ENCODE data around the gene ZFHX2. TPM values are rescaled to one million over a fixed set of nuclear protein-coding genes. Genes with fewer than 3 reads are reported as not detected.
A peak's percentile ranks its signal among the peaks of the same experiment; 100 is the strongest.

ZFHX2 gene
- total and polyA plus RNA-seq, 4 experiments from 2014 or later, result 0.35 to 0.36 TPM; not detected in 2

- Mint-ChIP-seq H3K4me1 (peaks cover 10 to 29% (median 14%) of the 10 kb centered on the region in 4 donors), H3K27me3 (peaks cover 29 to 38% of the 10 kb centered on the region in 2 donors), H3K27ac (no peak overlapping the region), H3K36me3 (no peaks in the 10 kb centered on the region), H3K9me3 (no peaks in the 10 kb centered on the region), H3K4me3 (no peak overlapping the region)
- no peak for DNase-seq
- Histone ChIP-seq H3K36me3 (ENCODE audit: insufficient read depth, low read length) (no peaks in the 10 kb centered on the region), H3K27ac (ENCODE audit: low read depth, low read length) (no peak overlapping the region), H3K9me3 (ENCODE audit: control insufficient read depth in 1 of 2, low read length in 2 of 2) (no peaks in the 10 kb centered on the region), H3K27me3 (ENCODE audit: insufficient read depth, low read length) (peaks cover 14% of the 10 kb centered on the region), H3K4me3 (ENCODE audit: low read length in 2 of 2) (no peak overlapping the region), H3K4me1 (ENCODE audit: insufficient read depth, low read length) (peaks cover 12% of the 10 kb centered on the region)
- ChIA-PET CTCF (ENCODE audit: partially characterized antibody) (no interaction called here), POLR2A (ENCODE audit: partially characterized antibody) (no interaction called here)
- intact Hi-C loops (cut with micrococcal nuclease), result no loop called here
Observed at GRCh38 chr14:23579739-23580138, 28.2 kb upstream of the ZFHX2 start.

GRCh38 chr14:23579311-23579630, 27.7 kb upstream of the ZFHX2 start:
- POLR2A ChIA-PET (ENCODE audit: partially characterized antibody), result interaction anchor here (1.4 kb wide), 1 partner anchor 11 kb away, joined by 3 read pairs; no protein-coding TSS in a partner anchor
- Histone ChIP-seq H3K27me3 (ENCODE audit: insufficient read depth, low read length) (peaks cover 14% of the 10 kb centered on the region), H3K9me3 (ENCODE audit: control insufficient read depth in 1 of 2, low read length in 2 of 2) (no peaks in the 10 kb centered on the region), H3K4me1 (ENCODE audit: insufficient read depth, low read length) (peaks cover 12% of the 10 kb centered on the region), H3K4me3 (ENCODE audit: low read length in 2 of 2) (no peak overlapping the region), H3K27ac (ENCODE audit: low read depth, low read length) (no peak overlapping the region), H3K36me3 (ENCODE audit: insufficient read depth, low read length) (no peaks in the 10 kb centered on the region)
- peaks cover 10 to 29% (median 14%) of the 10 kb centered on the region in 4 donors for H3K4me1 Mint-ChIP-seq
- H3K36me3 Mint-ChIP-seq, result no peaks in the 10 kb centered on the region
- no peak for DNase-seq
- H3K27me3 Mint-ChIP-seq, result peaks cover 29 to 39% of the 10 kb centered on the region in 2 donors
- intact Hi-C loops (cut with micrococcal nuclease), result no loop called here
- H3K27ac Mint-ChIP-seq, result no peak overlapping the region
- H3K4me3 Mint-ChIP-seq, result peak overlapping the region in 1 of 8 donors; percentile 44
- H3K9me3 Mint-ChIP-seq, result no peaks in the 10 kb centered on the region
- CTCF ChIA-PET (ENCODE audit: partially characterized antibody), result no interaction called here

- Mint-ChIP-seq H3K4me1 (peaks cover 10 to 29% (median 14%) of the 10 kb centered on the region in 4 donors), H3K4me3 (peak within 1 kb of the TSS in 6 of 8 donors; percentile 21 to 54 (median 45)), H3K36me3 (no peaks in the 10 kb centered on the region), H3K9me3 (no peaks in the 10 kb centered on the region), H3K27ac (peak within 1 kb of the TSS in 1 of 7 donors; percentile 15), H3K27me3 (peaks cover 29 to 37% of the 10 kb centered on the region in 2 donors)
- Histone ChIP-seq H3K4me1 (ENCODE audit: insufficient read depth, low read length) (peaks cover 12% of the 10 kb centered on the region), H3K9me3 (ENCODE audit: control insufficient read depth in 1 of 2, low read length in 2 of 2) (no peaks in the 10 kb centered on the region), H3K27me3 (ENCODE audit: insufficient read depth, low read length) (peaks cover 14% of the 10 kb centered on the region), H3K27ac (ENCODE audit: low read depth, low read length) (no peak within 1 kb of the TSS), H3K4me3 (ENCODE audit: low read length in 2 of 2) (no peak within 1 kb of the TSS), H3K36me3 (ENCODE audit: insufficient read depth, low read length) (no peaks in the 10 kb centered on the region)
- intact Hi-C loops (cut with micrococcal nuclease), result no loop called here
- DNase-seq, result no peak
- POLR2A ChIA-PET (ENCODE audit: partially characterized antibody), result interaction anchor here (1.4 kb wide), 1 partner anchor 10 kb away, joined by 3 read pairs; no protein-coding TSS in a partner anchor
- CTCF ChIA-PET (ENCODE audit: partially characterized antibody), result no interaction called here
Observed at GRCh38 chr14:23578560-23579310, 27.2 kb upstream of the ZFHX2 start, which contains the start of gene JPH4. JPH4 (minus strand) TSS chr14:23578790; CDS start chr14:23577453, 1,337 bp downstream.

GRCh38 chr14:23577710-23578392, 26.3 kb upstream of the ZFHX2 start:
- Histone ChIP-seq H3K4me1 (ENCODE audit: insufficient read depth, low read length) (peaks cover 12% of the 10 kb centered on the region), H3K36me3 (ENCODE audit: insufficient read depth, low read length) (no peaks in the 10 kb centered on the region), H3K27me3 (ENCODE audit: insufficient read depth, low read length) (peaks cover 14% of the 10 kb centered on the region), H3K4me3 (ENCODE audit: low read length in 2 of 2) (no peak overlapping the region), H3K9me3 (ENCODE audit: control insufficient read depth in 1 of 2, low read length in 2 of 2) (no peaks in the 10 kb centered on the region), H3K27ac (ENCODE audit: low read depth, low read length) (no peak overlapping the region)
- Mint-ChIP-seq H3K4me3 (peak overlapping the region in 2 of 8 donors; percentile 21 to 44), H3K4me1 (peaks cover 10 to 29% (median 14%) of the 10 kb centered on the region in 4 donors), H3K27ac (no peak overlapping the region), H3K36me3 (no peaks in the 10 kb centered on the region), H3K27me3 (peaks cover 28 to 40% of the 10 kb centered on the region in 2 donors), H3K9me3 (no peaks in the 10 kb centered on the region)
- ChIA-PET CTCF (ENCODE audit: partially characterized antibody) (no interaction called here), POLR2A (ENCODE audit: partially characterized antibody) (interaction anchor here (1.4 kb wide), 1 partner anchor 9 kb away, joined by 3 read pairs; no protein-coding TSS in a partner anchor)
- intact Hi-C loops (cut with micrococcal nuclease), result no loop called here
- no peak for DNase-seq

- DNase-seq, result no peak
- H3K27ac Mint-ChIP-seq, result no peak overlapping the region
- CTCF ChIA-PET (ENCODE audit: partially characterized antibody), result no interaction called here
Observed at GRCh38 chr14:23577004-23577681, 25.6 kb upstream of the ZFHX2 start.

GRCh38 chr14:23573384-23574015, 21.9 kb upstream of the ZFHX2 start:
- Histone ChIP-seq H3K4me3 (ENCODE audit: low read length in 2 of 2) (no peak overlapping the region), H3K9me3 (ENCODE audit: control insufficient read depth in 1 of 2, low read length in 2 of 2) (no peaks in the 10 kb centered on the region), H3K36me3 (ENCODE audit: insufficient read depth, low read length) (no peaks in the 10 kb centered on the region), H3K27ac (ENCODE audit: low read depth, low read length) (no peak overlapping the region), H3K27me3 (ENCODE audit: insufficient read depth, low read length) (peaks cover 8% of the 10 kb centered on the region), H3K4me1 (ENCODE audit: insufficient read depth, low read length) (peaks cover 12% of the 10 kb centered on the region)
- Mint-ChIP-seq H3K36me3 (no peaks in the 10 kb centered on the region), H3K4me1 (peaks cover 13 to 32% (median 19%) of the 10 kb centered on the region in 4 donors), H3K27ac (peak overlapping the region in 2 of 7 donors; percentile 41 to 45), H3K9me3 (no peaks in the 10 kb centered on the region), H3K27me3 (peaks cover 17 to 27% of the 10 kb centered on the region in 2 donors), H3K4me3 (peak overlapping the region in 1 of 8 donors; percentile 6)
- intact Hi-C loops (cut with micrococcal nuclease), result no loop called here
- no peak for DNase-seq
- ChIA-PET CTCF (ENCODE audit: partially characterized antibody) (interaction anchor here (1.2 kb wide), 1 partner anchor 15 kb away, joined by 4 read pairs; no protein-coding TSS in a partner anchor), POLR2A (ENCODE audit: partially characterized antibody) (no interaction called here)

More at GRCh38 chr14:23577004-23577681, 25.6 kb upstream of the ZFHX2 start:
- no peaks in the 10 kb centered on the region for H3K9me3 ChIP-seq (ENCODE audit: control insufficient read depth in 1 of 2, low read length in 2 of 2)
- H3K9me3 Mint-ChIP-seq, result no peaks in the 10 kb centered on the region
- peak overlapping the region; percentile 45 to 82 (median 71) for H3K4me3 Mint-ChIP-seq
- no peaks in the 10 kb centered on the region for H3K36me3 Mint-ChIP-seq
- peaks cover 25 to 45% of the 10 kb centered on the region in 2 donors for H3K27me3 Mint-ChIP-seq
- no peak overlapping the region for H3K4me3 ChIP-seq (ENCODE audit: low read length in 2 of 2)
- no peak overlapping the region for H3K27ac ChIP-seq (ENCODE audit: low read depth, low read length)
- peaks cover 14% of the 10 kb centered on the region for H3K27me3 ChIP-seq (ENCODE audit: insufficient read depth, low read length)
- H3K36me3 ChIP-seq (ENCODE audit: insufficient read depth, low read length), result no peaks in the 10 kb centered on the region
- H3K4me1 ChIP-seq (ENCODE audit: insufficient read depth, low read length), result peaks cover 12% of the 10 kb centered on the region
- H3K4me1 Mint-ChIP-seq, result peaks cover 11 to 29% (median 14%) of the 10 kb centered on the region in 4 donors
- intact Hi-C loops (cut with micrococcal nuclease), result no loop called here
- POLR2A ChIA-PET (ENCODE audit: partially characterized antibody), result no interaction called here

All from CD4-positive, alpha-beta memory T cell (primary cell).